HG02970 (cell line): ENCODE measurements around the gene PRELID2.
"Not testable (repeated sequence)": the region's sequence is repeated elsewhere in the genome, so short reads cannot be mapped to it uniquely, and the experiment has no call there.

Experiments
- ATAC-seq: cut with Tn5 transposase; IDR thresholded peaks from one replicate; pipeline ENCODE4 v1.9.1; 2021; ENCODE audit warnings: mild to moderate bottlenecking, moderate library complexity, moderate number of reproducible peaks; ENCODE audit not compliant: unreplicated experiment, low FRiP score

PRELID2 gene

DNA sequence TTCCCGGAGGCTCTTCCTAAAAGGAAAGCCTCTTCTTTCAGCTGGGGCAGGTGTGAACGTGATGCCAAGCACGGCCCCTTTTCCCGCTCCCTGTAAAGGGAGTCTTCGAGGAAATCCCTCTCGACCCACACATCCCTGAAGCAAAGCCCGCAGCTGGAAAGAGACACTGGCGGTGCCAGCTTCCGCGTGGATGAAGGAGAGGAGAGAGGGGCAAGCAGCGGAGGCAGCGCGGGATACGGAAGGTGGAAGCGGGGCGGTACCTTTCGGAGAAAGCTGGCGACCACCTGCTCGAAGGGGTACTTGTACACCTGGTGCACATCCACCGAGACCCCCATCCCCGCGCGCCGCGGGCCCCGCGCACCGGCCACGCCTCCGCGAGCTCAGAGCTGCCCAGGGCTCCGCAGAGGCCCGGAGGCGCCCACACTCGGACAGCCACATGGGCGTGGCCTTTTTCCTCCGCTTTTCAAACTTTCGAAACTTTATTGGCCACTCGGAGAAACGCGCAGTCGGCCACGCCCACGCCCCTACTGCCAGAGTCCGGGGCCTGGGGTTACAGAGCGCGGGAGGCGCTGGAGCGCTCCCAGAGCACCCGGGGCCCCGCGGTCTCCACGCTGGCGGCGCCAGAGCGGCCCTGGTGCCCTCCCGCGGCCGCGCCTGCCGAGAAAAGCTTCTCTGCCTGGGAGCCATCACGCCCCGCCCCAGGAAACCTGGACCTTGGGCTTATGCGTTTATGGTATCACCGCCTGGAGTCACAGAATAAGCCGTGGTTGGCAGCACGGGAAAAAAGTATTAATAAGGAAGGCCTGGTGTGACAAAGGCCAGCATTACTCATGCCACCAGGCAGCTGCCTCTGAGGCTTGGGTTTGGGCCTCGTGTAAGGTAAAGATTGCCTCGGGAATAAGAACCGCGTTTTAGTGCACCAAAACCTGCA lies at the start of gene PRELID2:
Gene PRELID2 (minus strand): TSS at position 426 of the 931 bp plus-strand sequence. CDS start 91 bp downstream, at position 335.
- peak; percentile 72 for ATAC-seq

DNA sequence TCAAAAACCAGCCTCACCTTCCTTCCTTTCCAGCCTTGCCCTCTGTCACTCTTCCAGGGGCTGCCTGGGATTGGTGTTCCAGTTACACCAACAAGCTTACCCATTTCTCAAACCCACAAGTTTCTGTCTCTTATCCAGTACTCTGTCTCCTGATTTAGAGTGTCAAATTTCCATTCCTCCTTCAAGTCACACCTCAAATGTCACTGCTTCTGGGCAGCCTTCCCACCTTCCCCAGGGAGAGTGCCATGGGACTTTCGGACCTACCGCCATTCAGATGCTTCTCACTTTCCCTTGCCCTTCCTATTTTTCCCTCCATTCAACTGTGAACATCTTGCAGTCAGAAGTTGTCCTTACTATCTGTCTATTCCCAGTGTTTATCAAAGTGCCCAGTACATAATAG lies 39.6 kb upstream of the PRELID2 start:
- no peak for ATAC-seq

- ATAC-seq = no peak
Measured at GRCh38 chr5:145872914-145873313, 37.8 kb upstream of the PRELID2 start, which contains the start of gene GRXCR2. Gene GRXCR2, minus strand, starts transcription at chr5:145873014. Its CDS starts 46 bp downstream, at chr5:145872968.

GRCh38 chr5:145872486-145872885 lies 37.3 kb upstream of the PRELID2 start:
- ATAC-seq = no peak

GRCh38 chr5:145869753-145870152 lies 34.6 kb upstream of the PRELID2 start:
- no peak for ATAC-seq

DNA sequence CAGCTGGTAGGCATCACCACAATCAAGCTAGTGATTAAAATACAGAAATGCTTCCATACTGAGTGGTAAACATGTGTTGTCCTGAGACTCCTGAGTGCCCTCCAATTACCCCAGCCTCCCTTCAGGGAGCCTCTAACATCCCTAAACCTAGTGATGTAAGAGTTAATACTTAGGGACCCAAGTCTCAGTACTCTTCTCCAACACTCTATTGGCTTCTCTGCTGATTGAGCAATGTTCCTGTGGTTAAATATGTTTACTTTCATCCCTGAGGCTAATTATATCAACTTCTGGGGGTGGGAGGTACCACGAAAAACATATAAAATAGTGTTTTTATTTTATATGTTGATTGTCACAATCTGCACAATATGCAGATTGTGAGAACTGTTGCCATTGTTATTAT lies 32.7 kb upstream of the PRELID2 start:
- ATAC-seq = no peak

GRCh38 chr5:145864432-145864831 lies 29.3 kb upstream of the PRELID2 start:
- ATAC-seq = not testable (repeated sequence)

GRCh38 chr5:145863003-145863402 lies 27.9 kb upstream of the PRELID2 start:
- no peak for ATAC-seq

DNA sequence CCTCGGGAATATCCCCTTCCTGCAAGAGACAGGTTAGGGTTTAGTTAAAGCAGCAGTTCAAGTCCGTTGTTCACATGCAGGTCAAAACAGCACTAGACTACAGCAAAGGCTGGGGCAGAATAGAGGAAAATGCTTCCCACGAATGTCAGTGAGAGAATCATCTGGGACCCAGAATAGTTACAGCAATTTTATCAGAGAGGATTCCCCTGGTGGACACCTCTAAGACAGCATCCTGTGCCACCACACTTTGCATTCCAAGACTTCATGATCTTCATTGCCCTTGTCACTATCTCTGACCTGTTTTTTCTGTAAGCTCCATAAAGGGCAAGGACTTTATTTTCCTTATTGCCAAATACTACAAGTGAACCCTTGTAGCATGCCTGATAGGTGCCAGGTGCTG lies 24.8 kb upstream of the PRELID2 start:
- ATAC-seq = no peak

- no peak for ATAC-seq
Measured at GRCh38 chr5:145859453-145859852, 24.3 kb upstream of the PRELID2 start.

DNA sequence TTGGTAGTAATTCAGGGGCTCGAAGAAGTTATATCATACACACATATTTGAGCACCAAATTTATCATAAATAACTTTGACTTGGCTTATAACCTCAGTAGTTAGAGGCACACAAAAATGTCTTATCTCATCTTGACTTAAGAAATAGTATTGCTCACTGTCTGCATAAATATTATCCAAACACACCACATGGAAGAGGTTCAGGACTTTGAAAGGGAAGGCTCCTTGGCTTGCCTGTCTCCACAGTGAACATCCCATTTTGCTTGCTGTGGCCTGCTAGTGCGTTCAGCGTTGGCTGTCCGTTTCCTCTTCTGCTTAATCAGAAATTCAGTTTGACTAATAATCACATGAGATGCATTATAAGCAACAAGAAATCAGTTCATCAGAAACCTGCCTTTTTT lies 23.8 kb upstream of the PRELID2 start:
- ATAC-seq = no peak

- ATAC-seq = no peak
Measured at GRCh38 chr5:145856285-145856818, 21.2 kb upstream of the PRELID2 start.

GRCh38 chr5:145855763-145856267 lies 20.7 kb upstream of the PRELID2 start:
- no peak for ATAC-seq

GRCh38 chr5:145854651-145855258 lies 19.6 kb upstream of the PRELID2 start:
- no peak for ATAC-seq

GRCh38 chr5:145853781-145854376 lies 18.7 kb upstream of the PRELID2 start:
- ATAC-seq = no peak

DNA sequence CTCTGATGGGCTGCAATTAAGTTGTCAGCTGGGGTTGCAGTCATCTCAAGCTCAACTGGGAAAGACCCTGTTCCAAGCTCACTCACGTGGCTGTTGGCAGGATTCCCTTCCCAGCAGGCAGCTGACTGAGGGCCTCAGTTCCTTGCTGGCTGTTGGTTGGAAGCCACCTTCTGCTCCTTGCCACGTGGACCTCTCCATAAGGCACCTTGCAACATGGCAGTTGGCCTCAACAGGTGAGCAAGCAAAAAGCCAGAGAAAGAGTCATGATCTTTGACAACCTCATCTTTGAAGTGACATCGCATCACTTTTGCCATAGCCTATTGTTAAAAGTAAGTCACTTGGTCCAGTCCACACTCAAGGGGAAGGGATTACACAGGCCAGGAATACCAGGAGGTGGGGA lies 17.8 kb upstream of the PRELID2 start:
- no peak for ATAC-seq

GRCh38 chr5:145848854-145849253 lies 13.7 kb upstream of the PRELID2 start:
- ATAC-seq = no peak

DNA sequence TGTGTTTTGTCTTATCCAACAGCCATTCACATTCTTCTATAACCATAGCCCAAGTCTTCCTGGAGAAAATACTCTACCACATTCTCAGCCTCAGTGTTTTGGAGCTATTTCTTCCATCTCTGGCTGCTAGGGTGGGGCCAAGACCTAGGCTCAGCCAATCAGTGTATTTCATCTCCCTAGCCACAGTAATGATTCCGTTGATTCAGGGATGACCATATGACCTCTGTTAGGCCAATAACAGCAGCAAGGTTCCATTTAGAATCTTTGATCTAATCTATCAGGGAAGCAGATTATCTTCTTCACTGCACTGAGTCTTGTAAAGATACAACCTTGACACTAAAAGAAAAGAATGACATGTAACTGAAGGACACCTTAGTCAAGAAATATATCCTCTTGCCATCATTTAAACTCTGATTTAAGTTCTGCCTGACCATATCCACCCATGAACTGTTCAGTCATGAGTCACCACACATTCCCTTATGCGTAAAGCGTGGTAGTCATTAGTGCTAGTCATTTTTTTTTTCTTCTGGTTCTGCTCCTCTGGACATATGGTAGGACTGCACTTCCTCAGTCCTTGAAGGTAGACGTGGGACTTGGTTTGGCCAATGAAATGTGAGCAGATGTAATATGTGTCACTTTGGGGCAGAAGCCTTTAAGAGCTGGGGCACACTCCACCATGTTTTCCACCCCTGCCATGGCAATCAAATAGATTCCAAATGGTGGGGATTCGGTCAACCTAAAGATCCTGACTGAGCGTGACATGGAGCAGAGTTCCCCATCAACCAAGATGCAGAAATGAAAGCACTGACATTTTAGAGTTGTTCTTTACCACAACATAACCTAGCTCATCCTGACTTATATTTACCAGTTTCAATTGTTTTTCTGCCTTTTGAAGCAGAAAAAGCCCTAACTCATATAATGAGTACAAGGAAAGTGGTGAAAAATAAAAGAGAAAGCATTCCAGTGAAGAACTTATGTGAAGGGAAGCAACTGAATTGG lies 12.7 kb upstream of the PRELID2 start:
- ATAC-seq = no peak

- no peak for ATAC-seq
Measured at GRCh38 chr5:145846081-145846480, 10.9 kb upstream of the PRELID2 start.

DNA sequence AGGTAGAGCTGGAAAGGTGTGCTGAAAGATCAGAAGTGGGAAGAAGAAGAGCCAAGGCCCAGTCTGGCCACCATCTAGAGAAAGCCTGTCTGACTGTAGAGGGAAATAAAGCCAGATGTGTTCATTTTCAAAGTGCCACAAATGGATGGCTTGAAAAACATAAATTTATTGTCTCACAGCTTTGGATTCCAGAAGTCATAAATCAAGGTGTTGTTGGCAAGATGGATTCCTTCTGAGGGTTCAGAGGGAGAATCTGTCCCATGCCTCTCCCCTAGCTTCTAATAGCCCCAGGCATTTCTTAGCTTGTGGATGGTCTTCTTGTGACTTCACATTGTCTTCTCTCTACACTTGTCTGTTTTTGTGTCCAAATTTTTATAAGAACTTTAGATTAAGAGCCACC lies 6.2 kb upstream of the PRELID2 start:
- ATAC-seq = no peak
